ENCODE results near the gene F2RL2. TPM values are rescaled to one million over a fixed set of nuclear protein-coding genes. Genes with fewer than 3 reads are reported as not detected.

The F2RL2 gene
- total and polyA plus RNA-seq, 10 of the 15 experiments (the other 5 are each of a cell fraction or from before 2014, with no cell fraction given): 0.03 to 0.24 (median 0.08) TPM; not detected in 5

DNA sequence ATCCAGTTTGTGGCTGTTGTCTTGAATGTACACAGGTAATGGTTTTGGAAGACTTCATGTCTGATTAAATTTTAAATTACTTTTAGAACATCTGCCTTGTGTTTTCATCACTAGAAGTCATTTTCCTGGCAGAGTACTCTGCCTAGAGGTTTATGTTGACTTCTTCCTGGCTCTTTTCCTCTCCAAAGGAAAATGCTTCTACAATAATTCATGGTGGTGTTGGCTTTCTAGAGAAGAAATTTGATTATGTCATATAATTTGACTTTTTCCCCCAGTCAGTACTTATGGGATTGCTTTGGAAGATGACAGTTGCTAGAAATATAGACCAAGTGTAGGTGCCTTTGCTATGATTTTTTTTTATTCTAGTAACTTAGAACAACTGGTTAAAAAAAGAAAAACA lies 46.8 kb downstream of the F2RL2 start:
- ChIA-PET POLR2A (interaction anchor here (1.5 kb wide), 1 partner anchor 11 kb away, joined by 4 read pairs; no protein-coding TSS in a partner anchor), CTCF (interaction anchor here (1.0 to 1.8 kb wide), 4 partner anchors 12 to 173 kb away, joined by 3 to 5 read pairs (median 4); partner anchors contain the start of gene IQGAP2), RAD21 (ENCODE audit: unreplicated experiment) (no interaction called here), SMC1A (ENCODE audit: uncharacterized antibody, unreplicated experiment) (interaction anchor here (1.0 to 2.1 kb wide), 4 partner anchors 10 to 33 kb away, joined by 3 to 10 read pairs (median 6); no protein-coding TSS in a partner anchor)
- FAIRE-seq: no peak
- Histone ChIP-seq H3K4me2 (ENCODE audit: control insufficient read depth, insufficient read depth) (no peak overlapping the region), H3K4me1 (ENCODE audit: control insufficient read depth, insufficient read depth, low read length) (no peaks in the 10 kb centered on the region), H3K9ac (ENCODE audit: control insufficient read depth, insufficient read depth, low read length) (no peak overlapping the region), H4K20me1 (ENCODE audit: control insufficient read depth, insufficient read depth) (no peaks in the 10 kb centered on the region), H3K79me2 (ENCODE audit: control insufficient read depth, insufficient read depth, low read length) (no peaks in the 10 kb centered on the region), H3K9me3 (replicated peaks; ENCODE audit: control insufficient read depth, insufficient read depth, low read length) (no peaks in the 10 kb centered on the region), H3K36me3 (ENCODE audit: control insufficient read depth in 2 of 2, insufficient read depth in 2 of 2, low read length in 1 of 2) (no peaks in the 10 kb centered on the region; a peak in 2 of 4 replicates), H3K27me3 (replicated peaks in 1 of 2; ENCODE audit: control insufficient read depth in 2 of 2, insufficient read depth in 2 of 2, low read length in 1 of 2) (no peaks in the 10 kb centered on the region), H2AFZ (ENCODE audit: control insufficient read depth, low read depth, low read length) (no peak overlapping the region), H3K4me3 (no peak overlapping the region), H3K27ac (ENCODE audit: control insufficient read depth, insufficient read depth) (no peak overlapping the region)
- intact Hi-C loops (cut with micrococcal nuclease; ENCODE audit: unreplicated experiment): no loop called here
- in situ Hi-C loops (cut with MboI): no loop called here
- DNase-seq (ENCODE audit: low read depth, low spot score): no peak
- no peak for ATAC-seq
- no TSS peak for BruUV-seq (replicated peaks)
- TF ChIP-seq MYC (IDR thresholded peaks at IDR 0.05; ENCODE audit: insufficient read depth, insufficient read length, insufficient replicate concordance, low read length, severe bottlenecking) (no peak), FOXM1 (IDR thresholded peaks at IDR 0.05; ENCODE audit: low read depth, low read length) (no peak), CBFB (IDR thresholded peaks at IDR 0.05; ENCODE audit: low read depth) (no peak), SUPT20H (IDR thresholded peaks at IDR 0.05; ENCODE audit: borderline replicate concordance, control insufficient read depth, low read depth, low read length) (no peak), TAF1 (IDR thresholded peaks at IDR 0.05; ENCODE audit: borderline replicate concordance, low read depth, low read length) (no peak), NFXL1 (IDR thresholded peaks at IDR 0.05; ENCODE audit: borderline replicate concordance) (no peak), POLR2AphosphoS5 (IDR thresholded peaks at IDR 0.05; ENCODE audit: low read length) (no peak), RUNX3 (IDR thresholded peaks at IDR 0.05; ENCODE audit: low read length) (no peak), SP1 (IDR thresholded peaks at IDR 0.05; ENCODE audit: low read depth, low read length) (no peak), SPI1 (IDR thresholded peaks at IDR 0.05; ENCODE audit: borderline replicate concordance, insufficient read depth, low read depth, low read length) (no peak), RBBP5 (conservative IDR thresholded peaks at IDR 0.05) (no peak), CHD1 (IDR thresholded peaks at IDR 0.05; ENCODE audit: low read depth, low read length) (no peak), E2F8 (IDR thresholded peaks at IDR 0.05; ENCODE audit: low read depth, partially characterized antibody) (no peak), ZNF622 (IDR thresholded peaks at IDR 0.05) (no peak)
- TF ChIP-seq, protein P1, sequence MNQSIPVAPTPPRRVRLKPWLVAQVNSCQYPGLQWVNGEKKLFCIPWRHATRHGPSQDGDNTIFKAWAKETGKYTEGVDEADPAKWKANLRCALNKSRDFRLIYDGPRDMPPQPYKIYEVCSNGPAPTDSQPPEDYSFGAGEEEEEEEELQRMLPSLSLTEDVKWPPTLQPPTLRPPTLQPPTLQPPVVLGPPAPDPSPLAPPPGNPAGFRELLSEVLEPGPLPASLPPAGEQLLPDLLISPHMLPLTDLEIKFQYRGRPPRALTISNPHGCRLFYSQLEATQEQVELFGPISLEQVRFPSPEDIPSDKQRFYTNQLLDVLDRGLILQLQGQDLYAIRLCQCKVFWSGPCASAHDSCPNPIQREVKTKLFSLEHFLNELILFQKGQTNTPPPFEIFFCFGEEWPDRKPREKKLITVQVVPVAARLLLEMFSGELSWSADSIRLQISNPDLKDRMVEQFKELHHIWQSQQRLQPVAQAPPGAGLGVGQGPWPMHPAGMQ (IDR thresholded peaks at IDR 0.05; ENCODE audit: borderline replicate concordance): no peak
- TF ChIP-seq, protein P2, sequence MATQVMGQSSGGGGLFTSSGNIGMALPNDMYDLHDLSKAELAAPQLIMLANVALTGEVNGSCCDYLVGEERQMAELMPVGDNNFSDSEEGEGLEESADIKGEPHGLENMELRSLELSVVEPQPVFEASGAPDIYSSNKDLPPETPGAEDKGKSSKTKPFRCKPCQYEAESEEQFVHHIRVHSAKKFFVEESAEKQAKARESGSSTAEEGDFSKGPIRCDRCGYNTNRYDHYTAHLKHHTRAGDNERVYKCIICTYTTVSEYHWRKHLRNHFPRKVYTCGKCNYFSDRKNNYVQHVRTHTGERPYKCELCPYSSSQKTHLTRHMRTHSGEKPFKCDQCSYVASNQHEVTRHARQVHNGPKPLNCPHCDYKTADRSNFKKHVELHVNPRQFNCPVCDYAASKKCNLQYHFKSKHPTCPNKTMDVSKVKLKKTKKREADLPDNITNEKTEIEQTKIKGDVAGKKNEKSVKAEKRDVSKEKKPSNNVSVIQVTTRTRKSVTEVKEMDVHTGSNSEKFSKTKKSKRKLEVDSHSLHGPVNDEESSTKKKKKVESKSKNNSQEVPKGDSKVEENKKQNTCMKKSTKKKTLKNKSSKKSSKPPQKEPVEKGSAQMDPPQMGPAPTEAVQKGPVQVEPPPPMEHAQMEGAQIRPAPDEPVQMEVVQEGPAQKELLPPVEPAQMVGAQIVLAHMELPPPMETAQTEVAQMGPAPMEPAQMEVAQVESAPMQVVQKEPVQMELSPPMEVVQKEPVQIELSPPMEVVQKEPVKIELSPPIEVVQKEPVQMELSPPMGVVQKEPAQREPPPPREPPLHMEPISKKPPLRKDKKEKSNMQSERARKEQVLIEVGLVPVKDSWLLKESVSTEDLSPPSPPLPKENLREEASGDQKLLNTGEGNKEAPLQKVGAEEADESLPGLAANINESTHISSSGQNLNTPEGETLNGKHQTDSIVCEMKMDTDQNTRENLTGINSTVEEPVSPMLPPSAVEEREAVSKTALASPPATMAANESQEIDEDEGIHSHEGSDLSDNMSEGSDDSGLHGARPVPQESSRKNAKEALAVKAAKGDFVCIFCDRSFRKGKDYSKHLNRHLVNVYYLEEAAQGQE (IDR thresholded peaks at IDR 0.05; ENCODE audit: low read depth, low read length): no peak
